Coronary artery (tissue), 2 donors: Measurements from ENCODE around the gene TMEM167B.

Experiments used
- DNase-seq: peaks from one replicate; pipeline ENCODE4 v3.0.0-alpha.2; 2017; ENCODE audit warnings: low spot score
- H3K27ac ChIP-seq, 2 donors: fragments of 200-600 bp; sonication (generic); one replicate each; pipeline ENCODE4 v1.5.1; 2016 to 2019
- H3K4me3 ChIP-seq: fragments of 200-600 bp; sonication (generic); 2 replicates; pipeline ENCODE4 v1.5.1; 2016; ENCODE audit warnings: mild to moderate bottlenecking, moderate library complexity
- TF ChIP-seq, protein P1 (sequence below): fragments of 200-600 bp; sonication (generic); IDR thresholded peaks from one replicate; pipeline ENCODE4 v1.5.1; 2019; ENCODE audit warnings: antibody characterized with exemption

Gene TMEM167B

DNA sequence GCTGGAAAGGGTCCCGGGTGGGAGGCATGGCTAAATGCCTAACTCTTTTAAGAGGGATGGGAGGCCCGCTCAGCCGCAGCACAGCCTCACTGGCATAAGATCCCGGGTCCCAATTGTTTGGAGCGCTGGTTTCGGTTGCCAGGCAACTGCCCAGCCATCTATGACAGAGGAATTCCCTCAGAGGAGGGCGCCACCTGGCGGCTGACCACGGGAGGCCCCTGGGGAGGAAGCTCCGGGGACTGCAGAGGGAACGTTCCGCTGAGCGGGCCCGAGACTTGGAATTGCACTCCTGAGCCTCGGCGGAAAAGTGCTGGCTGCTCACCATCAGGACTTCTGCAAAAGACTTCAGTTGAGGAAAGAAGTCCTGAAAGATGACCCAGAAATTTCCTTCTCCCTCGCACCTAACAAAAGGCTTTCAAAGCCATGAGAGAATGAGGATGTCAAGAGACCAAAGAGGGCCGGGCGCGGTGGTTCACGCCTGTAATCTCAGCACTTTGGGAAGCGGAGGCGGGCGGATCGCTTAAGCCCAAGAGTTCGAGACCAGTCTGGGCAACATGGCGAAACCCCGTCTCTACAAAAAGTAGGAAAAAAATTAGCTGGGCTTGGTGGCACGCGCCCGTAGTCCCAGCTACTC, 22.2 kb downstream of the TMEM167B start:
- peak overlapping the region; percentile 64 for H3K4me3 ChIP-seq
- DNase-seq = peak; percentile 93
- TF ChIP-seq, protein P1, sequence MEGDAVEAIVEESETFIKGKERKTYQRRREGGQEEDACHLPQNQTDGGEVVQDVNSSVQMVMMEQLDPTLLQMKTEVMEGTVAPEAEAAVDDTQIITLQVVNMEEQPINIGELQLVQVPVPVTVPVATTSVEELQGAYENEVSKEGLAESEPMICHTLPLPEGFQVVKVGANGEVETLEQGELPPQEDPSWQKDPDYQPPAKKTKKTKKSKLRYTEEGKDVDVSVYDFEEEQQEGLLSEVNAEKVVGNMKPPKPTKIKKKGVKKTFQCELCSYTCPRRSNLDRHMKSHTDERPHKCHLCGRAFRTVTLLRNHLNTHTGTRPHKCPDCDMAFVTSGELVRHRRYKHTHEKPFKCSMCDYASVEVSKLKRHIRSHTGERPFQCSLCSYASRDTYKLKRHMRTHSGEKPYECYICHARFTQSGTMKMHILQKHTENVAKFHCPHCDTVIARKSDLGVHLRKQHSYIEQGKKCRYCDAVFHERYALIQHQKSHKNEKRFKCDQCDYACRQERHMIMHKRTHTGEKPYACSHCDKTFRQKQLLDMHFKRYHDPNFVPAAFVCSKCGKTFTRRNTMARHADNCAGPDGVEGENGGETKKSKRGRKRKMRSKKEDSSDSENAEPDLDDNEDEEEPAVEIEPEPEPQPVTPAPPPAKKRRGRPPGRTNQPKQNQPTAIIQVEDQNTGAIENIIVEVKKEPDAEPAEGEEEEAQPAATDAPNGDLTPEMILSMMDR = peak; percentile 94
- H3K27ac ChIP-seq = no peak overlapping the region

DNA sequence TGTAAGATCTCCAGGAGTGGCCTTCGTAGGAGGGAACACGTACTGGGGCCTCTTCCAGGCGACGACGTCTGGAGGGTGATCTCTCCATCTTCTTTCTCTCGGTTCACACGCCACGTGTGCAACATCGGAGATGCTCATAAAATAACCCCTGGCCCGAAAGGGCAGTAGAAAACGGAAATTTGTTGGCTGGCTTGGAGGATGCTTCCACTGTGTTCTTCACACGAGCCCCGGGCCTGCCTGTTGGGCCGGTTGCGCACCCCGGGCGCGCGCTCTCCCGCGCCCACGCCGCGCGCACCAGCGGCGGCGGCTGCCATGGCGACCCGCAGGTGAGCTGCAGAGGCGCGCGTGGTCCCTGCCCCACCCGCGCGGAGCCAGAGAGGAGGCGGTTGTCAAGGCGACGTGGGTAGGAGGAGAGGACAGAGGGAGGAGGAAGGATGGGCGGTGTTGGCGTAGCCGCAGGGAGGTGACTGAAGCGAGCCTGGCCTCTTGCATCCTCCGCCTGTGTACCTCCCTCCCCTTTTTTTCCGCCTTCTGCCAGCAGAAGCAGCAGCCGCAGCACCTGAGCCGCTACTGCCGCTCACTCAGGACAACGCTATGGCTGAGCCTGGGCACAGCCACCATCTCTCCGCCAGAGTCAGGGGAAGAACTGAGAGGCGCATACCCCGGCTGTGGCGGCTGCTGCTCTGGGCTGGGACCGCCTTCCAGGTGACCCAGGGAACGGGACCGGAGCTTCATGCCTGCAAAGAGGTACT, 23.2 kb downstream of the TMEM167B start, which contains the start of gene ELAPOR1:
Gene ELAPOR1 (plus strand): TSS at position 526 of the 752 bp plus-strand sequence. CDS start 69 bp downstream, at position 595.
- TF ChIP-seq, protein P1 = no peak
- DNase-seq = no peak
- Histone ChIP-seq H3K27ac (no peak within 1 kb of the TSS), H3K4me3 (peak within 1 kb of the TSS; percentile 64)

DNA sequence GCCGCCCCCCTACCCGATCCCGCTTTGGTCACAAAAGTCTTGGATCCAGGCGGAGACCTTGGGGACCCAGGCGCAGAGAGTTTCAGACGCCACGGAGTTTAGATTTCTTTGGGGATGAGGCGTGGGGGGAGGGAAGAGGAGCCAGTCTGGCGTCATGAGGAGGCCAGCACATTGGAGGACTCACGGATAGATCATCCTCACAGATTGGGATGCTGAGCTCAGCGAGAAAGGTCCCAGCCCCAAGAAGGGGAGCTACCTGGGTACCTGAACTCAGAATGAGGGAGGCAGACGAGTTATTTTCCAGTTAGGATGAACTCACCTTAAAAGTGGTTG, 23.7 kb downstream of the TMEM167B start:
- TF ChIP-seq, protein P1 = no peak

DNA sequence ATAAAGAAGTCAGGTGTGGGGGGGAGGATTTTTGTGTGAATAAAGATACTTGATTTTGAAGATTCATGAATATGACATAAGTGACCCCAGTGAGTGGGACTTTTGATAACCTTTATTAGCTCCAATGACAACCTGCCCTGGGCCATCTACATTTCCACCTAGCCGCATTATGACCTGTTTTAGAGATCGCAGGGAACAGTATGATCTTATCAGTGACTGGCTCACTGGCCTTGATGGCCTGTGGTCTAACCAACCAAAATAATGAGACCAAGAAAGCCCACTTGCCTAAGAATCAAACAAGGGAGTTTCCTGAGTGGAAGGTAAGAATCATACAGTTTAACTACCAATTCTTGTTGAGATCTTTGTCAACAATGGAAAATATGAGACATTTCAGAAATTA, 25.1 kb downstream of the TMEM167B start:
- TF ChIP-seq, protein P1 = no peak
- H3K27ac ChIP-seq = no peak overlapping the region
- DNase-seq = no peak
- no peak overlapping the region for H3K4me3 ChIP-seq

More for the DNA sequence above, 23.7 kb downstream of the TMEM167B start:
- no peak overlapping the region for H3K27ac ChIP-seq
- peak overlapping the region; percentile 64 for H3K4me3 ChIP-seq
- DNase-seq = no peak

DNA sequence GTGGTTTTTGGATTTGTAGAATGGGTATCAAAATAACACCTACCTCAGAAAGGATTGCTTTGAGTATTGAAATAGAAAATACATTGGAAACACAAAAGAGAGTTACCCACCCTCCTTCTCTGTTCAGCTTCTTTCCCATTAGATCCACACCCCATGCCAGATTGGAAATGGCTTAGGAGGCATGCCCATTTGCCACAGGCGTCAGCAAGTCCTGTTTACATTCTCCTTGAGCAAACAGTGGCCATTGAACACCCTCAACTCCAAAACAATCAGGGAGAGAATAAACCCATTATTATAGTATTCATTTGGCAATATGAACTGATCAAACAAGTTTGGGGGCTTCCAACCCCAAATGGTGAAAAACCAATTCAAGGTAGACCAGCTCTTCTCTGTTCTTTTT, 25.7 kb downstream of the TMEM167B start:
- TF ChIP-seq, protein P1 = no peak
- H3K27ac ChIP-seq = no peak overlapping the region
- no peak overlapping the region for H3K4me3 ChIP-seq
- DNase-seq = no peak

DNA sequence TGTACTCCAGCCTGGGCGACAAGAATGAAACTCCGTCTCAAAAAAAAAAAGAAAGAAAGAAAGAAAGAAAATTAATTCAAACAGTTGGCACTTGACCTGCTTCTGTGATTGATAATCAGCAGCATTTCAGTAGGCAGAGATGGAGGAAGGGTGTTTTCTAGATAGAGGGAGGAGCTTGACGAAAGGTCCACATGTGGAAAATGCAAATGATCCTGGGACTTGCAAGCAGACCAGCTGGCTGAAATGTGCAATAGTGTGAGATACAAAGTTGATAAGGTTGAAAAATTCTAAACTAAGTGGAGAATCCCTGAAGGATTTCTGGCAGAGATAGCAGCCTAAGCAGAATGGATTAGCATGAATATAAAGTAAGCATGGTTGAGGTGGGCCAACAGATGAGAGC, 27.5 kb downstream of the TMEM167B start:
- TF ChIP-seq, protein P1 = no peak
- no peak overlapping the region for H3K27ac ChIP-seq
- DNase-seq = no peak
- no peak overlapping the region for H3K4me3 ChIP-seq

DNA sequence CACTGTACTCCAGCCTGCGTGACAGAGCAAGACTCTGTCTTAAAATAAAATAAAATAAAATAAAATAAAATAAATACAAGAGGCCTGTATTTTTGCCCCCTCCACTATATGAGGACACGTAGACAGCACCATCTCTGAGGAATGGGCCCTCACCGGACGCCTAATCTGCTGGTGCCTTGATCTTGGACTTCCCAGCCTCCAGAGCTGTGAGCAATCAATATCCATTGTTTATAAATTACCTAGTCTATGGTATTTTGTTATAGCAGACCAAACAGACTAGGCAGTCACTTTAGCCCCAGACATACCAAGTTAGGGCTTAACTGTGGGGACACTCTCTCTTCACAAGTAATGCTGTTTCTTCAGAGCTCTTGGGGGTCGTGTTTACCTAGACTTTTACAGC, 29.8 kb downstream of the TMEM167B start:
- TF ChIP-seq, protein P1 = no peak
- H3K27ac ChIP-seq = no peak overlapping the region
- no peak for DNase-seq
- H3K4me3 ChIP-seq = no peak overlapping the region
